ENCODE results near the gene C3orf20.

The C3orf20 gene

DNA sequence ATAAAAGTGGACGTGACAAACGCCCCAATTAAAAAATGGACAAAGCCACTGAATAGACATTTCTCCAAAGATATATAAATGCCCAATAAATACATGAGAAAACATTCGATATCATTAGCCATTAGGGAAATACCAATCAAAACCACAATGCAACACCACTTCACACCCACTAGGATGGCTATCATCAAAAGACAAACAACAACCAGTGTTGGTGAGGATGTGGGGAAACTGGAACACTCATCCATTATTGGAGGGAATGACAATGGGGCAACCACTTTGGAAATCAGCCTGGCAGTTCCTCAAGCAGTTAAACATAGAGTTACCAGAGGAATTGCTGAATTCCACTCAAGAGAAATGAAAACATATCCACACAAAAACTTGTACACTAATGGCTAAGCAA, 111.4 kb downstream of the C3orf20 start:
- H3K36me3 ChIP-seq (ENCODE audit: insufficient read depth, low read length), result no peaks in the 10 kb centered on the region
- H3K27me3 ChIP-seq (ENCODE audit: insufficient read depth, low read length), result peaks cover 57% of the 10 kb centered on the region
- no peak overlapping the region for H3K27ac ChIP-seq (ENCODE audit: low read depth, low read length)
- no peak overlapping the region for H2AFZ ChIP-seq (ENCODE audit: low read length, unreplicated experiment)
- H3K4me3 ChIP-seq (ENCODE audit: low read depth, low read length), result no peak overlapping the region
- H3K4me1 ChIP-seq (ENCODE audit: control insufficient read depth, insufficient read depth, low read length, unreplicated experiment), result no peaks in the 10 kb centered on the region
- no peaks in the 10 kb centered on the region for H3K79me2 ChIP-seq (ENCODE audit: control insufficient read depth, insufficient read depth, low read length, unreplicated experiment)

DNA sequence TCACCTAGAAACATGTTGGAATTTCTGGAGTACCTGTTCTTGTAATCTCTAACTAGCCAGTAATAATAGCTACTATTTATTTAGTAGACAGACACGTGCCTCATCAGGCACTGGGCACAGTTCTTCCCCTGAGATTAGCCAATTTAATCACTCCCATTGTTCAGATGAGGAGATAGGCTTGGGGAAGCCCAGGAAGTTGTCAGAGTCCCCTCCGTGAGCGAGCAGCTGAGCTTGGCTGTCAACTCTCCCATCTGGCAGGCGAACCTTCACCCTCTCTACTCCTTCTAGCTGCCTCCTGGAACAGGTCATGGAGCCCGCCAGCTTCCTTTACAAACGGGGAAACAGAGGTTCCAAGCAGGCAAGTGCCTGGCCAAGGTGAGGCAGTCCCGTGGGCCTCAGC, 112.7 kb downstream of the C3orf20 start:
- no peak overlapping the region for H3K27ac ChIP-seq (ENCODE audit: low read depth, low read length)
- H3K27me3 ChIP-seq (ENCODE audit: insufficient read depth, low read length), result peaks cover 61% of the 10 kb centered on the region
- no peak overlapping the region for H2AFZ ChIP-seq (ENCODE audit: low read length, unreplicated experiment)
- H3K4me1 ChIP-seq (ENCODE audit: control insufficient read depth, insufficient read depth, low read length, unreplicated experiment), result no peaks in the 10 kb centered on the region
- no peaks in the 10 kb centered on the region for H3K36me3 ChIP-seq (ENCODE audit: insufficient read depth, low read length)
- no peak overlapping the region for H3K4me3 ChIP-seq (ENCODE audit: low read depth, low read length)
- H3K79me2 ChIP-seq (ENCODE audit: control insufficient read depth, insufficient read depth, low read length, unreplicated experiment), result no peaks in the 10 kb centered on the region

GRCh38 chr3:14788644-14789043, 113.7 kb downstream of the C3orf20 start:
- Histone ChIP-seq H3K36me3 (ENCODE audit: insufficient read depth, low read length) (no peaks in the 10 kb centered on the region), H3K27ac (ENCODE audit: low read depth, low read length) (no peak overlapping the region), H3K4me1 (ENCODE audit: control insufficient read depth, insufficient read depth, low read length, unreplicated experiment) (no peaks in the 10 kb centered on the region), H3K4me3 (ENCODE audit: low read depth, low read length) (no peak overlapping the region), H3K79me2 (ENCODE audit: control insufficient read depth, insufficient read depth, low read length, unreplicated experiment) (no peaks in the 10 kb centered on the region), H2AFZ (ENCODE audit: low read length, unreplicated experiment) (no peak overlapping the region), H3K27me3 (ENCODE audit: insufficient read depth, low read length) (peaks cover 70% of the 10 kb centered on the region)

- Histone ChIP-seq H3K27ac (ENCODE audit: low read depth, low read length) (no peak overlapping the region), H3K4me1 (ENCODE audit: control insufficient read depth, insufficient read depth, low read length, unreplicated experiment) (no peaks in the 10 kb centered on the region), H3K36me3 (ENCODE audit: insufficient read depth, low read length) (no peaks in the 10 kb centered on the region), H3K4me3 (ENCODE audit: low read depth, low read length) (no peak overlapping the region), H3K79me2 (ENCODE audit: control insufficient read depth, insufficient read depth, low read length, unreplicated experiment) (no peaks in the 10 kb centered on the region), H2AFZ (ENCODE audit: low read length, unreplicated experiment) (no peak overlapping the region), H3K27me3 (ENCODE audit: insufficient read depth, low read length) (peaks cover 76% of the 10 kb centered on the region)
These were observed 114.3 kb downstream of the C3orf20 start for GRCh38 chr3:14789221-14789620.

DNA sequence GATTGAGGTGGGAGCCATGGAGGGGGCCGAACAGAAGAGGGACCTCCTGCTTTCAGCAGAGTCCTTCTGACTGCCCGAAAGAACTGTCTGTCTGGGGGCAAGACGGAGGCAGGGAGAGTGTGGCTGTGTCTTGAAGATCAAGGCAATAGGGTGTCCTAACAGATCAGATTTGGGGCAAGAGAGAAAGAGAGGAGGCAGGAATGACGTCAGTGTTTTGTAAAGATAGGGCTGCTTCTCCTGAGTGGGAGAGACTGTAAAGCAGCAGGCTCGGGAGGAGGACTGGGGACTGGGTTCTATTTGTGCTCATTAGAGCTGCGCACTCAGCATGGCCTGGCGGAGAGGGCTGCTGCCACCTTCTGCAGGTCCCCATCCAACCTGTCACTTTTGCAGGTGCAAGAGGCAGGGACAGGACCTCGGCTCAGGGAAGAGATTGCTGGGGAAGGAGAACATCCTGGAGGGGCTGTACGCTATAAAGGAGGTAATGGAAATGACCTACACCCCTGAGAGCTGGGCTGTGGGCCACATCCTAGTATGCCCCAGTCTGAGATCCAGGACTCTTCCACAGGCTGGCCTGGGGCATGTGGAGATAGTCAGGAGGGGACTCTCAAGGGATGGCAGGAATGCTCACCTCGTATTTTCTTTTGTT, 114.8 kb downstream of the C3orf20 start:
- H3K4me3 ChIP-seq (ENCODE audit: low read depth, low read length), result no peak overlapping the region
- no peaks in the 10 kb centered on the region for H3K36me3 ChIP-seq (ENCODE audit: insufficient read depth, low read length)
- peaks cover 81% of the 10 kb centered on the region for H3K27me3 ChIP-seq (ENCODE audit: insufficient read depth, low read length)
- H2AFZ ChIP-seq (ENCODE audit: low read length, unreplicated experiment), result no peak overlapping the region
- no peak overlapping the region for H3K27ac ChIP-seq (ENCODE audit: low read depth, low read length)
- no peaks in the 10 kb centered on the region for H3K4me1 ChIP-seq (ENCODE audit: control insufficient read depth, insufficient read depth, low read length, unreplicated experiment)
- H3K79me2 ChIP-seq (ENCODE audit: control insufficient read depth, insufficient read depth, low read length, unreplicated experiment), result no peaks in the 10 kb centered on the region

DNA sequence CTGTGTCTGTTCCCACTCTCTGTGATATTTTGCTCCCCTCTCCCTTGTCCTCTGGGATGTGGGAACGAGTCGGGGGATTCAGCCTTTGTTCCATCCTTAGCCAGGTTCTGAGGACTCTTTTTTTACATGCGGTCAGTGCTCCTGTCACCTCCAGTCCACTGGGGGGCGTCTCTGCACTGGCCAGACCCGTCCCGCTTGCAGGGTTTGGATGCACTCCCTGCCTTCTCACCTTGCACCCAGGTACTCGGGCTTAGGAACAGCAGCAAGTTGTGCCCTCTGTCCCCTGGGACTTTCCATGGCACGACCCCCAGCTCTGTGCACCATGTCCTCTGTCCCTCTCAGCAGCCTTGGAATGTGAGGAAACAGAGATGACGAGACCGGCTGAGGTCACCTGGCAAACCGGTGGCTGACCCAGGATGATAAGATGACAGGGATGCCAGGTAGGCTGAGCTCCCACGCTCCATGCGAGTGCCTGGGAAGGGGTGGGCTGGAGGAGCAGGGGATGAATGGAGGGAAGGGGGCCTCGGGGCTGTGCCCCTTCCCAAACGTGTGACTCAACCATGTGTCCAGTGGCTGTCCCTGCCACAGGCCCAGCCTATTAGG, 116.5 kb downstream of the C3orf20 start:
- H3K36me3 ChIP-seq (ENCODE audit: insufficient read depth, low read length), result no peaks in the 10 kb centered on the region
- H3K27me3 ChIP-seq (ENCODE audit: insufficient read depth, low read length), result peaks cover 82% of the 10 kb centered on the region
- no peak overlapping the region for H3K27ac ChIP-seq (ENCODE audit: low read depth, low read length)
- H3K4me1 ChIP-seq (ENCODE audit: control insufficient read depth, insufficient read depth, low read length, unreplicated experiment), result no peaks in the 10 kb centered on the region
- H2AFZ ChIP-seq (ENCODE audit: low read length, unreplicated experiment), result no peak overlapping the region
- H3K4me3 ChIP-seq (ENCODE audit: low read depth, low read length), result no peak overlapping the region
- no peaks in the 10 kb centered on the region for H3K79me2 ChIP-seq (ENCODE audit: control insufficient read depth, insufficient read depth, low read length, unreplicated experiment)

DNA sequence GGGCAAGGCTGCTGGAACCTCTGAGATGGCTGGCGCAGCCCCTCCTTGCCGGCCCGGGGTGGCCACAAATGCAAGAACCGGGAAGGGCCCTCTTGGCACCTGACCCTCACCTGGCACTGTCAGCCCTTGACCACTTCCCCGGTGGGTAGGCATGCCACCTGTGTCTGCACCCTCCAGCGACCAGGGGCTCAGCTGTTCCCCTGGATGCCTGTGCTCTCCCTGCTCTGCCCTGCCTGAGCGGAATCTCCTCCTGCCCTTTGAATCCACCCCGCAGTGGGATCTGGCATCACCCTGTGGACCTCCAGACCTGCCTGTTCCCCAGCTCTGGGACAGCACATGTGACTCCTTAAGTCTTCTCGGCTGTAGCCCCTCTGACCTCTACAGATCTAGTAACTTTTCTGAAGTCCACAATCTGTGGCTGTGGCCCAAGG, 117.8 kb downstream of the C3orf20 start:
- H3K4me1 ChIP-seq (ENCODE audit: control insufficient read depth, insufficient read depth, low read length, unreplicated experiment), result no peaks in the 10 kb centered on the region

GRCh38 chr3:14793126-14793857, 118.4 kb downstream of the C3orf20 start:
- Histone ChIP-seq H3K4me1 (ENCODE audit: control insufficient read depth, insufficient read depth, low read length, unreplicated experiment) (no peaks in the 10 kb centered on the region), H3K4me3 (ENCODE audit: low read depth, low read length) (no peak overlapping the region), H3K27ac (ENCODE audit: low read depth, low read length) (no peak overlapping the region), H2AFZ (ENCODE audit: low read length, unreplicated experiment) (no peak overlapping the region), H3K79me2 (ENCODE audit: control insufficient read depth, insufficient read depth, low read length, unreplicated experiment) (no peaks in the 10 kb centered on the region), H3K36me3 (ENCODE audit: insufficient read depth, low read length) (no peaks in the 10 kb centered on the region), H3K27me3 (ENCODE audit: insufficient read depth, low read length) (peaks cover 83% of the 10 kb centered on the region)

More for the DNA sequence above, 117.8 kb downstream of the C3orf20 start:
- Histone ChIP-seq H3K27ac (ENCODE audit: low read depth, low read length) (no peak overlapping the region), H3K79me2 (ENCODE audit: control insufficient read depth, insufficient read depth, low read length, unreplicated experiment) (no peaks in the 10 kb centered on the region), H3K4me3 (ENCODE audit: low read depth, low read length) (no peak overlapping the region), H2AFZ (ENCODE audit: low read length, unreplicated experiment) (no peak overlapping the region), H3K27me3 (ENCODE audit: insufficient read depth, low read length) (peaks cover 83% of the 10 kb centered on the region), H3K36me3 (ENCODE audit: insufficient read depth, low read length) (no peaks in the 10 kb centered on the region)

GRCh38 chr3:14793858-14794234, 118.9 kb downstream of the C3orf20 start:
- H3K79me2 ChIP-seq (ENCODE audit: control insufficient read depth, insufficient read depth, low read length, unreplicated experiment), result no peaks in the 10 kb centered on the region
- no peaks in the 10 kb centered on the region for H3K4me1 ChIP-seq (ENCODE audit: control insufficient read depth, insufficient read depth, low read length, unreplicated experiment)
- peaks cover 83% of the 10 kb centered on the region for H3K27me3 ChIP-seq (ENCODE audit: insufficient read depth, low read length)
- H3K36me3 ChIP-seq (ENCODE audit: insufficient read depth, low read length), result no peaks in the 10 kb centered on the region
- no peak overlapping the region for H3K4me3 ChIP-seq (ENCODE audit: low read depth, low read length)
- no peak overlapping the region for H2AFZ ChIP-seq (ENCODE audit: low read length, unreplicated experiment)
- H3K27ac ChIP-seq (ENCODE audit: low read depth, low read length), result no peak overlapping the region

GRCh38 chr3:14794435-14794834, 119.5 kb downstream of the C3orf20 start:
- H2AFZ ChIP-seq (ENCODE audit: low read length, unreplicated experiment), result no peak overlapping the region
- H3K4me3 ChIP-seq (ENCODE audit: low read depth, low read length), result no peak overlapping the region
- H3K27me3 ChIP-seq (ENCODE audit: insufficient read depth, low read length), result peaks cover 83% of the 10 kb centered on the region
- H3K79me2 ChIP-seq (ENCODE audit: control insufficient read depth, insufficient read depth, low read length, unreplicated experiment), result no peaks in the 10 kb centered on the region
- H3K4me1 ChIP-seq (ENCODE audit: control insufficient read depth, insufficient read depth, low read length, unreplicated experiment), result no peaks in the 10 kb centered on the region
- H3K27ac ChIP-seq (ENCODE audit: low read depth, low read length), result no peak overlapping the region
- H3K36me3 ChIP-seq (ENCODE audit: insufficient read depth, low read length), result no peaks in the 10 kb centered on the region

DNA sequence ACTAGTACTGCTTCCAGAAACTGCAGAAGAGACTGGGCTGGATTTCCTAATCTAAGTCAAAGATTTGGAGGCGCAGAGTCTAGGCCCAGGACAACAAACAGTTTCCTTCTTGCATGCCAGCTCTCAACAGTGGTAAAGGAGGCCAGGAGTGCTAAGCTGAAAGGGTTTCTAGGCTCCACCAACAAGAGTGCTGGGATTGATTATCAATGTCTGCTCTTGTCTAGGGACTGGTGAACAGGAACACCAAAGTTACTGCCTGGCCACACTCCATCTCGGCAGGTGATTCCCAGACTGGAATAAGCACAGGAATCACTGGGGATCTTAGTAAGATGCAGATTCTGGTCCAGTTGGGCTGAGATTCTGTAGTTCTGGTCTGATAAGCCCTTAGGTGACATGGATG, 121.1 kb downstream of the C3orf20 start:
- Histone ChIP-seq H3K4me3 (ENCODE audit: low read depth, low read length) (no peak overlapping the region), H3K79me2 (ENCODE audit: control insufficient read depth, insufficient read depth, low read length, unreplicated experiment) (no peaks in the 10 kb centered on the region), H2AFZ (ENCODE audit: low read length, unreplicated experiment) (no peak overlapping the region)

More for the DNA sequence above, 121.1 kb downstream of the C3orf20 start:
- Histone ChIP-seq H3K4me1 (ENCODE audit: control insufficient read depth, insufficient read depth, low read length, unreplicated experiment) (no peaks in the 10 kb centered on the region), H3K27ac (ENCODE audit: low read depth, low read length) (no peak overlapping the region), H3K36me3 (ENCODE audit: insufficient read depth, low read length) (no peaks in the 10 kb centered on the region), H3K27me3 (ENCODE audit: insufficient read depth, low read length) (peaks cover 86% of the 10 kb centered on the region)

Measured in ACC112 (cell line).